Measurements from ENCODE around the gene ACTR3.

ACTR3 gene

GRCh38 chr2:113857464-113857863, 32.4 kb upstream of the ACTR3 start:
- POLR2A ChIA-PET = no interaction called here
- CTCF ChIA-PET = no interaction called here
- DNase-seq (ENCODE audit: low read depth, low spot score) = no peak
- TF ChIP-seq CTCF (IDR thresholded peaks at IDR 0.05; ENCODE audit: insufficient read depth, low read length, missing control alignments) = no peak
- H3K4me3 ChIP-seq (ENCODE audit: low read depth, low read length) = no peak overlapping the region

GRCh38 chr2:113858764-113859163, 31.1 kb upstream of the ACTR3 start:
- CTCF ChIA-PET = no interaction called here
- POLR2A ChIA-PET = no interaction called here
- TF ChIP-seq CTCF (IDR thresholded peaks at IDR 0.05; ENCODE audit: insufficient read depth, low read length, missing control alignments) = no peak
- peak; percentile 77 for DNase-seq (ENCODE audit: low read depth, low spot score)
- no peak overlapping the region for H3K4me3 ChIP-seq (ENCODE audit: low read depth, low read length)

GRCh38 chr2:113861740-113862139, 28.1 kb upstream of the ACTR3 start:
- no peak for DNase-seq (ENCODE audit: low read depth, low spot score)
- H3K4me3 ChIP-seq (ENCODE audit: low read depth, low read length) = no peak overlapping the region
- POLR2A ChIA-PET = no interaction called here
- no peak for TF ChIP-seq CTCF (IDR thresholded peaks at IDR 0.05; ENCODE audit: insufficient read depth, low read length, missing control alignments)
- CTCF ChIA-PET = no interaction called here

GRCh38 chr2:113863144-113863543, 26.7 kb upstream of the ACTR3 start:
- H3K4me3 ChIP-seq (ENCODE audit: low read depth, low read length) = no peak overlapping the region
- ChIA-PET POLR2A (no interaction called here), CTCF (no interaction called here)
- no peak for TF ChIP-seq CTCF (IDR thresholded peaks at IDR 0.05; ENCODE audit: insufficient read depth, low read length, missing control alignments)
- no peak for DNase-seq (ENCODE audit: low read depth, low spot score)

GRCh38 chr2:113867571-113867970, 22.3 kb upstream of the ACTR3 start:
- DNase-seq (ENCODE audit: low read depth, low spot score) = no peak
- POLR2A ChIA-PET = no interaction called here
- CTCF ChIA-PET = no interaction called here

GRCh38 chr2:113869253-113869652, 20.6 kb upstream of the ACTR3 start:
- POLR2A ChIA-PET = no interaction called here
- no peak overlapping the region for H3K4me3 ChIP-seq (ENCODE audit: low read depth, low read length)
- DNase-seq (ENCODE audit: low read depth, low spot score) = no peak
- no peak for TF ChIP-seq CTCF (IDR thresholded peaks at IDR 0.05; ENCODE audit: insufficient read depth, low read length, missing control alignments)
- CTCF ChIA-PET = no interaction called here

More at GRCh38 chr2:113867571-113867970, 22.3 kb upstream of the ACTR3 start:
- H3K4me3 ChIP-seq (ENCODE audit: low read depth, low read length) = no peak overlapping the region
- no peak for TF ChIP-seq CTCF (IDR thresholded peaks at IDR 0.05; ENCODE audit: insufficient read depth, low read length, missing control alignments)
